ENCODE results near the gene NFIA. TPM values are rescaled to one million over a fixed set of nuclear protein-coding genes. Genes with fewer than 3 reads are reported as not detected.

NFIA gene
- total and polyA plus RNA-seq, 2 donors (not counting 1 experiment from before 2014, with no cell fraction given): 5.4 to 11.0 TPM

- no peak overlapping the region for H3K9ac ChIP-seq (ENCODE audit: insufficient read depth, low read length)
- H3K27me3 ChIP-seq (ENCODE audit: control insufficient read depth, insufficient read depth, low read length): no peaks in the 10 kb centered on the region
- H3K4me2 ChIP-seq (ENCODE audit: extremely low read depth, insufficient read depth, low read length): no peak overlapping the region
- no peak overlapping the region for H3K4me3 ChIP-seq (replicated peaks in 1 of 4; ENCODE audit: control extremely low read depth in 1 of 4, insufficient read depth in 1 of 4, low read depth in 3 of 4, low read length in 4 of 4)
- no peak for TF ChIP-seq CTCF (conservative IDR thresholded peaks at IDR 0.05 in 1 of 2, IDR thresholded peaks at IDR 0.05 in 1 of 2; ENCODE audit: low read depth in 1 of 2, low read length in 2 of 2)
- no peak for TF ChIP-seq EZH2 (IDR thresholded peaks at IDR 0.05; ENCODE audit: low read length, missing control alignments)
- no peaks in the 10 kb centered on the region for H3K79me2 ChIP-seq (ENCODE audit: control insufficient read depth, insufficient read depth, low read length)
- H3K9me3 ChIP-seq (ENCODE audit: control insufficient read depth, insufficient read depth, low read depth, low read length): no peaks in the 10 kb centered on the region
- H3K27ac ChIP-seq (ENCODE audit: insufficient read depth, low read length): no peak overlapping the region
- H4K20me1 ChIP-seq (ENCODE audit: control insufficient read depth, extremely low read depth, insufficient read depth, low read length): no peaks in the 10 kb centered on the region
- H3K36me3 ChIP-seq (ENCODE audit: control insufficient read depth, insufficient read depth, low read length): no peaks in the 10 kb centered on the region
- DNase-seq (ENCODE audit: low read depth in 2 of 2): peak in 1 of 2 donors; percentile 37
- H2AFZ ChIP-seq (ENCODE audit: low read length): no peak overlapping the region
- H3K4me1 ChIP-seq (ENCODE audit: control insufficient read depth, extremely low read depth, insufficient read depth, low read length): no peaks in the 10 kb centered on the region
Measured at GRCh38 chr1:61442544-61442943, 360.2 kb downstream of the NFIA start.

- TF ChIP-seq EZH2 (IDR thresholded peaks at IDR 0.05; ENCODE audit: low read length, missing control alignments): no peak
- TF ChIP-seq CTCF (conservative IDR thresholded peaks at IDR 0.05 in 1 of 2, IDR thresholded peaks at IDR 0.05 in 1 of 2; ENCODE audit: low read depth in 1 of 2, low read length in 2 of 2): no peak
- no peaks in the 10 kb centered on the region for H4K20me1 ChIP-seq (ENCODE audit: control insufficient read depth, extremely low read depth, insufficient read depth, low read length)
- no peak overlapping the region for H3K4me3 ChIP-seq (replicated peaks in 1 of 4; ENCODE audit: control extremely low read depth in 1 of 4, insufficient read depth in 1 of 4, low read depth in 3 of 4, low read length in 4 of 4)
- no peaks in the 10 kb centered on the region for H3K4me1 ChIP-seq (ENCODE audit: control insufficient read depth, extremely low read depth, insufficient read depth, low read length)
- no peaks in the 10 kb centered on the region for H3K9me3 ChIP-seq (ENCODE audit: control insufficient read depth, insufficient read depth, low read depth, low read length)
- no peaks in the 10 kb centered on the region for H3K36me3 ChIP-seq (ENCODE audit: control insufficient read depth, insufficient read depth, low read length)
- H3K27ac ChIP-seq (ENCODE audit: insufficient read depth, low read length): no peak overlapping the region
- no peaks in the 10 kb centered on the region for H3K79me2 ChIP-seq (ENCODE audit: control insufficient read depth, insufficient read depth, low read length)
- no peak overlapping the region for H2AFZ ChIP-seq (ENCODE audit: low read length)
- DNase-seq (ENCODE audit: low read depth in 2 of 2): no peak
- H3K9ac ChIP-seq (ENCODE audit: insufficient read depth, low read length): no peak overlapping the region
- H3K27me3 ChIP-seq (ENCODE audit: control insufficient read depth, insufficient read depth, low read length): no peaks in the 10 kb centered on the region
- H3K4me2 ChIP-seq (ENCODE audit: extremely low read depth, insufficient read depth, low read length): no peak overlapping the region
Measured at GRCh38 chr1:61444288-61444687, 361.9 kb downstream of the NFIA start.

- no peak overlapping the region for H3K4me3 ChIP-seq (replicated peaks in 1 of 4; ENCODE audit: control extremely low read depth in 1 of 4, insufficient read depth in 1 of 4, low read depth in 3 of 4, low read length in 4 of 4)
- H4K20me1 ChIP-seq (ENCODE audit: control insufficient read depth, extremely low read depth, insufficient read depth, low read length): no peaks in the 10 kb centered on the region
- H3K4me1 ChIP-seq (ENCODE audit: control insufficient read depth, extremely low read depth, insufficient read depth, low read length): no peaks in the 10 kb centered on the region
- DNase-seq (ENCODE audit: low read depth in 2 of 2): no peak
- H2AFZ ChIP-seq (ENCODE audit: low read length): no peak overlapping the region
- no peaks in the 10 kb centered on the region for H3K27me3 ChIP-seq (ENCODE audit: control insufficient read depth, insufficient read depth, low read length)
- no peak overlapping the region for H3K9ac ChIP-seq (ENCODE audit: insufficient read depth, low read length)
- H3K36me3 ChIP-seq (ENCODE audit: control insufficient read depth, insufficient read depth, low read length): no peaks in the 10 kb centered on the region
- H3K9me3 ChIP-seq (ENCODE audit: control insufficient read depth, insufficient read depth, low read depth, low read length): no peaks in the 10 kb centered on the region
- no peak overlapping the region for H3K4me2 ChIP-seq (ENCODE audit: extremely low read depth, insufficient read depth, low read length)
- H3K27ac ChIP-seq (ENCODE audit: insufficient read depth, low read length): no peak overlapping the region
- no peak for TF ChIP-seq CTCF (conservative IDR thresholded peaks at IDR 0.05 in 1 of 2, IDR thresholded peaks at IDR 0.05 in 1 of 2; ENCODE audit: low read depth in 1 of 2, low read length in 2 of 2)
- TF ChIP-seq EZH2 (IDR thresholded peaks at IDR 0.05; ENCODE audit: low read length, missing control alignments): no peak
- no peaks in the 10 kb centered on the region for H3K79me2 ChIP-seq (ENCODE audit: control insufficient read depth, insufficient read depth, low read length)
Measured at GRCh38 chr1:61445269-61445825, 363.0 kb downstream of the NFIA start.

All from fibroblast of lung (primary cell).